GM19455 (cell line): ENCODE measurements around the gene NECAB3.
"Not testable (repeated sequence)": the region's sequence is repeated elsewhere in the genome, so short reads cannot be mapped to it uniquely, and the experiment has no call there.

ENCODE experiments used
- ATAC-seq: cut with Tn5 transposase; IDR thresholded peaks from one replicate; pipeline ENCODE4 v1.9.1; 2021; ENCODE audit not compliant: unreplicated experiment

The NECAB3 gene

DNA sequence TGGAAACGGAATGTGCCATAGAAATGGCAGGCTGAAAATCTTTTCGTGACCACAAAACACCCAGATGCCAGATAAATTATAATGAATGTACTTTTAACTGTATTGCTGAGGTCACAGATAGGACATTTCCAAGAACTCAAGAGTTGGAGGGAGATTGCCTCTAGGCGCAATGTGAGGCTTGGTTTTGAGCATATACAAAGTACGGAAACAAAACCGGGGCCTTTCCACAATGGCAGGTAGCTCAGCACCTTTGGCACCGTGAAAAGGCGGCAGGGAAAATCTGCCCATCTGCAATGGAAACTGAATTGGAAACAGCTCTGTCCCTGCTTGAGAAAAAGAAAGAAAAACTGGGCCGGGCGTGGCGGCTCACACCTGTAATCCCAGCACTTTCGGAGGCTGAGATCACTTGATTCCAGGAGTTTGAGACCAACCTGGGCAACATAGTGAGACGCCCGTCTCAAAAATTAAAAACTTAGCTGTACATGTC is 22.6 kb downstream of the NECAB3 start:
- ATAC-seq = no peak

DNA sequence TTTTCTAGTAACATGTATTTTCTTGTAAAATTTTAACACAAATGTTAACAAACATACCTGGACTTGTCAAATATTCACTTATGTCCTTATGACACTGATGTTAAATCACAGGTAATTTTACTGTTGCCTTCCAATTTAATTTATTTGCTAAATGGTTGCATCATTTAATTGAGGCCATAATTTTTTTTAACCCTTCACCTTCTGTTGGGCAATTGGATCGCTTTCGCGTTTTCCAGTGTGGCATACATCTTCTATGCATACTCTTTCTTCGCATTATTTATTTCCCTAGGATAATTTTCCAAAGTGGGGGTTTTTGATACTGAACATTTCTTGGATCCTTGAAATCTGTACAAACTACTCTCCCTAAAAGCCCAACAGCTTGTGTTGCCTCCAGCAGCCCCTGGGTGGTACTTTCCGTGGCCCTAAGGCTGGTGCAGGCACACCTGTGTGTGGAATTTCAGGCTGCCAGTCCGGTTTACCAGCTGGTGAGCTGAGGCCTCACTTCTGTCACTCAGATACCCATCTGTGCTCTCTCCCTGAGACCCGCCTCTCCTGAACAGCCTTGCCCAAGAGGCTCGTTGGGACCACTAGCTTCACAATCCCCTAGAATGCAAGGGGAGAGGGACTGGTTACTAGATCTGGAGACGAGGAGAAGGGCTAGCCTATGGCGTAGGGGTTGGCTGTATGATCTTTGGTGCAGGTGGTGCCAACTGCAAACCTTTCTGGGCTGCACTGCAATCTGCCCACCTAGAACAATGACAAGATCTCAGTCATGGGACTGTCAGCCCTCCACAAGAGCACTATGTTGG is 23.3 kb downstream of the NECAB3 start:
- ATAC-seq = no peak

DNA sequence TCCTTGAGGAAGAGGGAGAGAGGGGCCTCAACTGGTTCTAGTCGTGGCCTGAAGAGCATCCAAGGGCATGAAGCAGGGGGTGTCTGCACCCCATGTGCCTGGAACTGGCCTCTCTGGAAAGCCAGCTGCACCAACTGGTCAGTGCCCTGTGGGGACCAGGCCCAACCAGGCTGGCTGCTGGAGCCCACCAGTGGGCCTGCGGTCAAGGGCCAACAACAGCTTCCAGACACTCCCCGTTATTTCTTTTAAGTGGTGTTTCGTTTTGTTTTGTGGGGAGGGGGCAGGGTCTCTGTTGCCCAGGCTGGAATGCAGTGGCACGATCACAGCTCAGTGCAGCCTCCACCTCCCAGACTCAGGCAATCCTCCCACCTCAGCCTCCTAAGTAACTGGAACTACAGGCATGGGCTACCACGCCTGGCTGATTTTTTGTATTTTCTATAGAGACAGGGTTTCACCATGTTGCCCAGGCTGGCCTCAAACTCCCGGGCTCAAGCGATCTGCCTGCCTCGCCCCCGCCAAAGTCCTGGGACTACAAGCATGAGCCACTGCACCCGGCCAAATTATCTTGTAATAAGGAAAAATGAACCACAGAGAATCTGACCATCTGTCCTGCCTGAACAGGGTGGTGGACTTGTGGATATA is 24.0 kb downstream of the NECAB3 start:
- no peak for ATAC-seq

DNA sequence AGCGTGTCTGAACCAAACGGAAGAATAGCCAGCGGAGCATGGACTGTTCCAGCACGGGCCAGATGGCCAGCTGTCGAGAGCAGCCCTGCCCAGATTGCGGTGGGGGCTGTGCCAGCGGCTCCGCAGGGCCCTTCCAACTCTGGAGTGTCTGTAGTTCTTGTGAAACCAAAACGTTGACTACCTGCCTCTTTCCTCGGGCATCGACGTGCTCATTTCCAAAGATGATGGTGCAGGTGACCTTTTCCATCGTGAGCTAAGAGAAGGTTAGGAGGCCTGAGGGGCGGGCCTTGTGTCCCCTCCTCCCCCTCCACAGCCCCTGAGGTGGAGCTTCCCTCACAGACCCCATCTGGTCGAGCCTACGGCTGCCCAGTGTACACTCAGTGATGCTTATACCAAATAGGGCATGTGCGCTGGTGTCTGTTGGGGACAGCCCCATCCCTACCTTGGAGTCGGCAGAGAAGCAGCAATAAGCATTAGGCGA is 25.0 kb downstream of the NECAB3 start:
- no peak for ATAC-seq

DNA sequence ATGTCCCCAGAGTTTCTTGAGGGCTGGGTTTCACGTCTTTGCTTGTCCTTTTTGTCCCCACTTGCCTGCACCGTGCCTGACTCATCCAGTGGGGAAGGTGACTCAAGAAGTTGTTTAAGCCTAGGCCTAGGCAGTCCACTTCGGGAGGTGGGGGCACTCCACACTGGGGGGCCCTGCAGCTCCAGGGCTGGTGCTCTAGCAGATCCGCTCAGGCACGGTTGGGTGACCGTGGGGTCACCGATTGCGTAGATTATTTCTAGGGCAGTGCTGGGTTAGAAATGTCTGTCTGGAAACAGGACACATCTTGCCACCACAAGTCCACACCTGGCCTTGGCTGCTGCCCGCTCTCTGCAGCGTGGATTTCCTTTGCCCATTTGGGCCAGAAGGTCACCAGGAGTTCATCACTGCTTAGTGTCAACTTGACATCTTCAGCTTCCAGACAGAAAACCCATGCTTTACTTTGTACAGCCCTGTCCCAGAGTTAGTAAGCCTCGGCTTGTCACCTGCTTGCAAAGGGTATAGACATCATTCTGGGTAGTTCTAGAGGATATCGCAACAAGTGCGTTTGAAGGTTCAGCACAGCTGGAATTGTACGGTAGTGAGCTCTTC is 25.7 kb downstream of the NECAB3 start:
- ATAC-seq = no peak

DNA sequence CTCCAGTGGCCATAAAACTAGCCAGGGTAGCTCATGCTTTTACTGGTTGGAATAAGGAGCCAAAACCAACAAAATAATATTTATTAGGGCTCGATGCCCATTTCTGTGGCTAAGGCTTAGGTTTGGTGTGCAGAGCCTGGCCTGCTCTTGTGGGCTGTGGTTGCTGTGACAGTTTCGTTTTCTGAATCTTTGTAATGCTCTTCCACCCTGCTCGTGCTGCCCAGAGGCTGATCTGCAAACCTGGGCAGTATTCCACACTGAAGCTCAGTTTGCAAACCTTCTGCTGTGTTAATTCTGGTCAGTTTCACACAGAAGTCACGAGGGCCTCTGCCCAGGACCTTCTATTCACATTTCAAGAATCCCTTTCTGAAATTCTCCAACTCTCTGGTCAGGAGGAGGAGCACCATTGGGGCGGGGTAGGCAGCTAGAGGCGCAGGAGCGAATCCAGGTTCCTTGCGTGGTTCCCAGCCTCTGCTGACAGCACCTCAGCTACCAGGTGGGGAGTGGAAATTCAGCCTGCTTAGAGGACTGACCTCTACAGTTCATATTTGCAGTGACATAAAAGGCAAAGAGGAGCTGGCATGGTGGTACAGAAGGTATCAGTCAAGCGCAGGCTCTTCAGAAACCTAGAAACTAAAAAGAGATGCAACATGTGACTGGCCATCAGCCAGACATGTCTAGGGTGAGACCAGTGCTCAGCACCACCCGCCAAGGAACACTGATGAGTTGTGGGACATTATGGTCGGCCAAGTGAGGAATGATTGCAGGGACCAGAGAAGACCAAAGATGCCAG is 26.4 kb downstream of the NECAB3 start:
- ATAC-seq = no peak

DNA sequence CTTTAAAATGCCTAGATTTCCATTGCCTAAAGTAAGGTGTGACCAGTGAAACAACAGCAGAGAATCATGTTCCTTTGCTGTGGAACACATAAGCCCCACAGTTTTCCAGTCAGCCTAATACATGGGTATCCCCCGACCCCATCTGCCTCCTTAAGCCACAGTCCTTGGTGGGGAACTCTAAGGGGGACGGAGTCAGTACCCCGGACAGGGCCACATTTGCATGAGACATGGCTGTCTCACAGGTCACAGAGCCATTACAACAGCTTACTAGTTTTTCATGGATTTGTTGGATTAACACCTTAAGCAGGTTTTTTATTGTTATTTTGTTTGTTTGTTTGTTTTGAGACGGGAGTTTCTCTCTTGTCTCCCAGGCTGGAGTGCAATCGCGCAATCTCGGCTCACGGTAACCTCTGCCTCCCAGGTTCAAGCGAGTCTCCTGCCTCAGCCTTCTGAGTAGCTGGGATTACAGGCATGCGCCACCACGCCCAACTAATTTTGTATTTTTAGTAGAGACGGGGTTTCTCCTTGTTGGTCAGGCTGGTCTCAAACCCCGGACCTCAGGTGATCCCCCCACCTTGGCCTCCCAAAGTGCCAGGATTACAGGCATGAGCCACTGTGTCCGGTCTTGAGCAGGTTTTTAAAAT is 27.1 kb downstream of the NECAB3 start:
- ATAC-seq = not testable (repeated sequence)

DNA sequence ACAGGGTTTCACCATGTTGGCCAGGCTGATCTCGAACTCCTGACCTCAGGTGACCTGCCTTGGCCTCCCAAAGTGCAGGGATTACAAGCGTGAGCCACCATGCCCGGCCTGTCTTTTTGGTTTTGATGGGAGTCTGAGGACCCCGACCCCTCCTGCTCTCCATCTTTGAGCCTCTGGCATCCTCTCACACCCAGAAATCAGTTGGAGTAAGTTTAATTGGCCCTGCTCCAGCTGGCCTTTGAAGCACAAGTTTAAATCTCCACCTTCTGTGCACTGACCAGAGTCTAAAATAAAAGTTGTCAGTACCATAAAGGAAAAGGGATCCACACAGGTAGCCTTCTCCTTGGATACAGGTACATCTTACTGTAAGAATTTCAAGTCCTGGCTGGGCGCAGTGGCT is 28.0 kb downstream of the NECAB3 start:
- no peak for ATAC-seq

DNA sequence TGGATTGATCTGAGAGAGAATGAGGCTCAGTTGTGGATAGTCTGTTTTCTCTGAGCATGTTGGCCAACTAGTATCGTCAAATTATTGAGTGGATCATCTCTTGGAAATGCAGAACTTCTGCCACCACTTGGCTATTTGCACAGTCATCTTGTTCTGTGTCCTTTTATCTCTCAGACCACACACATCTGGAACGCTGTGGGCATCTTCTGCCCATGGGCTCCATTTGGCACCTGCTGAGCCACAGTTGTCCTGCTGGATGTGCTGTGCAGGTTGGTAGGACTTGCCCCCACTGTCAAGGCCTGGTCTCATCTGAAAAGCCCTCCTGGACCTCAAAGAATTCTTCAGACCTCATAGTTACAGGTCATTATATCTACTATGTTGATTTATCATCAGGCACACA is 28.8 kb downstream of the NECAB3 start:
- ATAC-seq = no peak

DNA sequence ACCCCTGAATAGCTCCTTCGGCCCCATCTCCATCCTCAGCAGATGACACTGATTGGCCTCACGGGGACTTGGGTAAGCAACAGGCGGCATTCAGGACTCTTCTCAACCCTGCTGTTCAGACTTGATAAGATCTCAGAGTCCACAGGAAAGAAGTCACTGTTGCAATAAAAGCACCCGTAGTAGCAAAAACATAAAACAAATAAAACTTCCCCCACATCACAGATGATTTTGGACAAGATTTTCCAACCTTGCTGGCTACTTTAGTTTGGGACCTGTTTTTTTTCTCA is 29.2 kb downstream of the NECAB3 start:
- no peak for ATAC-seq

DNA sequence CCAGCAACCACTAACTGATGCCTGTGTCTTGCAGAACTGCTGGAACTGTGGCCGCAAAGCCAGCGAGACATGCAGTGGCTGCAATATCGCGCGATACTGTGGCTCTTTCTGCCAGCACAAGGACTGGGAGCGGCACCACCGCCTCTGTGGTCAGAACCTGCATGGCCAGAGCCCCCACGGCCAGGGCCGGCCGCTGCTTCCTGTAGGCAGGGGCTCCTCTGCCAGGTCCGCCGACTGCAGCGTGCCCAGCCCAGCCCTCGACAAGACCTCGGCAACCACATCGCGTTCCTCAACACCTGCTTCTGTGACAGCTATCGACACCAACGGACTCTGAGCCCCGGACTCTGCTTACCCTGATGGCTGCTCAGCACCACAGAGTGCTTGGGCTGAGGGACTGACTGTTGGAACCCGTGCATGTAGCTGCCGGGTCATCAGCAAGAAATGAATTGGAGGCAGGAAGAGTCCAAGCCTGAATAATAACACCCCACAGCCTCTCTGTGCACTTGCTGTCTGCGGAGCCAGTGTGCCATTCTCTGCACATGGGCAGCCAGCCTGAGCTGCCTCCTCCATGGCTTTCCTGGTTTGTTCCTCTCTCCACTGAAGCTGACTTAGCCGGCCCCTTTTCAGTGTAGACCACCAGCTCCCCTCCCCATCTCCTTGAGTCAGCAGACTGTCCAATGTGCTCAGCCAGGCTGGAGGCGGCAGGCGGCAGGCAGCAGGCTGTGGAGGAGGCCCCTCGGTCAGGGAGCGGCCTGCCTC is 29.7 kb downstream of the NECAB3 start:
- ATAC-seq = no peak

DNA sequence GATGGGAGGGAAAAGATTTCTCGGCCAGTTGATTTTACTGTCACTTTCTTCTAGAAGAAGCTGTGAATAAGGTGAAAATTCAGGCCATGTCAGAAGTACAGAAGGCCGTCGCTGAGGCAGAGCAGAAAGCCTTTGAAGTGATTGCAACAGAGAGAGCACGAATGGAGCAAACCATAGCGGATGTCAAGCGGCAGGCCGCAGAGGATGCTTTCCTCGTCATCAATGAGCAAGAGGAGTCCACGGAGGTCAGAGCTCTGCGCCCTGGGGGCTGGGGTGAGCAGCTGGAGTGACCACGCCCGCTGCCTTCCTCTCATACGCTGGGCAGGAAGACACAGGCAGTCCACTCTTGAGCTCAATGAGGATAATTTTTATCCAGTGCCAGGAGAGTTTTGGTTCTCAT is 33.9 kb downstream of the NECAB3 start:
- no peak for ATAC-seq

DNA sequence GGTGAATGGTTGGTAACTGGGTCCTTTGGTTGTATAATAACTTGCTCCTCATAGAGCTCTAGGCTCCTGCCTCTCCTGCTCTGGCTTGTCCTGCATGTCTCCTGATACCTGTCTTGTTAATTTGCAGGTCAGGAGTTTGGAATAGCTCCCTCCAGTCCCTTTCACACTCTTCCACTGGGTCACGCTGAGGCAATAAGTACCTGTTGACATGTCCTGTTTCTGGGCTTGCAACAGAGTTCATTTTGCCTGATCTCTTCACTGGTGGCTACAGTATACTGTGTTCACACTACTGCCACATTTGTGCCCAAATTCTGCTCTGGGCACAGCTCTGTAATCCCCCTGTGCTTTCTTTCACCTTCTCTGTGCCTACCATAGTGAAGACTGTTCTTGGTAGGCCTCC is 37.5 kb downstream of the NECAB3 start:
- no peak for ATAC-seq

DNA sequence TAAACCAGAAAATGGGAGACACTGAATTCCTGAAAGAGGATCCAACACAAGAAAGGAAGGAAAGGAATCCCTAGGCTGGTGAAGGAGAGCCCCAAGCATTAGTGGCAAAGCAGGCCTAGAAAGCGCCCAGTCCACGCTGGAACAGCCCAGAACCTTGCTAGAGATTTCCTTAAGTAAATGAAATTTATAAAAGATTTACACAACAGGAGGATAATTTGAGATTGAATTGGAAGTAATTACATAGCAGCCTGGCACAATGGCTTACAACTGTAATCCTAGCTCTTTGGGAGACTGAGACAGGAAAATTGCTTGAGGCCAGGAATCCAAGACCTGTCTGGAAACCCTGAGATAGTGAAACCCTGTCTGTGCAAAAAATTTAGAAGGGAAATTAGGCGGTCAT is 38.9 kb downstream of the NECAB3 start:
- no peak for ATAC-seq

DNA sequence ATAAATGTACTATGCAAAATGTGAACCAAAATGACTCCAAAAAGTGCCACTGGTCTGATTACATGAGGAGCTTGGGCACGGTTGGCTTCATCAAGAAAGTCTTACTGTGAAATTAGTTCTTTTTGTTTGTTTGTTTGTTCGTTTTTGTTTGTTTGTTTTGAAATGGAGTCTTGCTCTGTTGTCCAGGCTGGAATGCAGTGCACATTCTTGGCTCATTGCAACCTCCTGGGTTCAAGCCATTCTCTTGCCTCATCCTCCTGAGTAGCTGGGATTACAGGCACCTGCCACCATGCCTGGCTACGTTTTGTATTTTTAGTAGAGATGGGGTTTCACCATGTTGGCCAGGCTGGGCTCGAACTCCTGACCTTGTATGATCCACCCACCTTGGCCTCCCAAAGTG is 42.3 kb downstream of the NECAB3 start:
- ATAC-seq = not testable (repeated sequence)

DNA sequence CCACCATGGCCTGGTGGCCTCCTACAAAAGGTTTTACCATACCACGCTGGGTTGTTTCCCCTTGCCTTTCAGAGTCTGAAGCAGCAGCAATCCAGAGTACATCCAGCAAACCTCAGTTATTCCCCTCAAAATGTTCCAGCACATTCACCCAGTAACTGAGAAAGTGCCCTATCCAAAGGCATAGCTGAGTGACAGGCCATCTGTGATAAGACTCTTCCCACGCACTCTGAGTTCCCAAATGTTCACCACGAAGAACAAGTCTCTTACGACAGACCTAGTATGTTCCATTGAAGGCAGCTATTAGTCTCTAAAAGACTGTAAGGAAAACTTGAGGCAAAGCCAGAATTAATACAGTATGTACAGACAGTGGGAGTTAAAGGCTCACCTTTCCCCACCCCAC is 43.7 kb downstream of the NECAB3 start:
- no peak for ATAC-seq

DNA sequence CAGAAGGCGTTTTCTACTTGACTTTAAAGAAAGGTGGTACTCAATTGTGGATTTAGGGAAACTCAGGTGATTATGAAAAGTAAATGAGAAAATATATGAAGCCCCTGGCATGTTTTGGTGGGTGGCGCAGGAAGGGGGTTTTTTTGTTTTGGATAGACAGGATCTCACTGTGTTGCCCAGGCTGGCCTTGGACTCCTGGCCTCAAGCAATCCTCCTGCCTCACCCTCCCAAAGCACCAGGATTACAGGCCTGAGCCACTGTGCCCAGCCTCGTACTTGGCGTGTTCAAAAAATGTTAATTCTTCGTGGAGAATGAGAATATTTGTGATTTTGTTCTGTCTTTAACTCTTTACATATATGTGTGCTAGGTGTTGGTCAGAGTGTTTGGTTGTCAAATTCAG is 44.2 kb downstream of the NECAB3 start:
- no peak for ATAC-seq

DNA sequence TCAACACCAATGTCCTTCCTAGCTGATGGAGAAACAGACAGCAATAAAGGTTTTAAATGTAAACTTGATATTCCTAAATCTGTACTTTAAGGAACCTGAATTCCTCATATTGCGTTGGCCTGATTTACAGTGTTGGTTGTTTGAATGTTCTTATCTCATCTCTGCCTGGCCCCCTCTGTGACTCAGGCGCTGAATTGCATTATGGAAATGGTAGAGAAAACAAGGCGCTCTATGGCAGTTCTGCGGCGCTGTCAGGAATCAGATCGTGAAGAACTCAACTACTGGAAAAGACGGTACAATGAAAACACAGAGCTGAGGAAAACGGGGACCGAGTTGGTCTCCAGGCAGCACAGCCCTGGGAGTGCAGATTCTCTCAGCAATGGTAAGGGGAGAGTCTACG is 44.7 kb downstream of the NECAB3 start:
- ATAC-seq = no peak

DNA sequence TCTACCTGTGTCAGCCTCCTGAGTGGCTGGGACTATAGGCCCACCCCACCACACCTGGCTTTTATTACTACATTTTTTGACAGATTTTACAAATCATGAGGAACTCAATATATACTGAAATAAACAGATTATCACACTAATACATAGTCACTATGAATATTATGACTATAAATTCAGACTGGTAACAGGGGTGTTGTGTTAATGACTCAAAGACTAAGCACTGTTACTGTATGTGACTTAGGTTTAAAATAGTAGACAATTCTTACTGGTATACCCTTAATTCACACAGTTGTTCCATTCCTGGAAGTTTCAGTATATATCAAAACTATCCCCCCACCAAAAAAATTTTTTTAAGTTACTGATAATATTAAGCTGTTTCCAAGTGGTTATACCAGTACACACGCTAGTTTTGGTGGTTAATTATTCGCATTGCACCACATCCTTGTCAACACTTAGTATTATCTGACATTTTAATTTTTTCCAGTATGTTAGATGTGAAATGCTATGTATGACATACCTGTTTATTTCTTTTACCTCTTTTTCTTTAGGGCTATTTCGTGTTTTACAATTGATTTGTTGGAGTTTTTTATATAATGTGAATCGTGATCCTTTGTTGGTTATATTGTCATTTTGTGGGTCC is 46.5 kb downstream of the NECAB3 start:
- no peak for ATAC-seq

DNA sequence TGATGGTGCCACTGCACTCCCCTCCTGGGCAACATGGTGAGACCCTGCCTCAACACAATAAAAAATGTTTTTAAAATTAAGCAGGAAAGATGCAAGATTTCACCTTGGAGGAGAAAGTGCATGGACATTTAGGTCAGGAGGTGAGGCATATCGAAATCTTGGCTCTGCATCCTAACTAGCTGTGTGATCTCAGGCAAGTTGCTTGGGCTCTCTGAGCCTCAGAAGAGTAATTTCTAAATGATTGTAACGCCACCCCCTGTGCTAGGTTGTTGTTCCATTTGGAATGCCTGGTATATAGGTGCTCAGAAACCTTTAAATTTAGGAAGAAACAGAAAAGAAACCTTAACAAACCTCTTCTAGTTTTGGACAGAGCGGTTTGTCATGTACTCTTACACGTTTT is 48.0 kb downstream of the NECAB3 start:
- no peak for ATAC-seq
